Esophagus muscularis mucosa (tissue), 4 donors: ENCODE data around the gene AP5B1. TPM values are rescaled to one million over a fixed set of nuclear protein-coding genes. Genes with fewer than 3 reads are reported as not detected.

Source experiments
- DNase-seq: peaks from one replicate; pipeline ENCODE4 v3.0.0-alpha.2; 2017; ENCODE audit errors: extremely low spot score
- H3K27ac ChIP-seq, 4 donors: fragments of 200-600 bp; sonication (generic); replicated peaks in 1 of 4; 1 replicate in 3 of 4; 2 replicates in 1 of 4; pipeline ENCODE4 v1.5.1; 2016 to 2019; ENCODE audit warnings: mild to moderate bottlenecking in 1 of 4
- H3K27me3 ChIP-seq, 4 donors: fragments of 200-600 bp; sonication (generic); one replicate each; pipeline versions ENCODE4 v1.5.1 to v1.6.0; 2016 to 2019
- H3K36me3 ChIP-seq, 4 donors: fragments of 200-600 bp; sonication (generic); one replicate each; pipeline ENCODE4 v1.5.1; 2016 to 2019
- H3K4me1 ChIP-seq, 4 donors: fragments of 200-600 bp; sonication (generic); one replicate each; pipeline ENCODE4 v1.5.1; 2016 to 2019
- H3K4me3 ChIP-seq, 4 donors: fragments of 200-600 bp; sonication (generic); 1 replicate in 2 of 4; 2 replicates in 2 of 4; pipeline ENCODE4 v1.5.1; 2016 to 2019; ENCODE audit warnings: mild to moderate bottlenecking in 4 of 4, moderate library complexity in 1 of 4
- H3K9me3 ChIP-seq, 4 donors: fragments of 200-600 bp; sonication (generic); 1 replicate in 3 of 4; 2 replicates in 1 of 4; pipeline ENCODE4 v1.5.1; 2016 to 2019
- CTCF ChIP-seq, 3 experiments: fragments of 200-600 bp in 2 of 3; fragments of 450-650 bp in 1 of 3; sonication (generic) in 2 of 3; IDR thresholded peaks; one replicate each; pipeline ENCODE4 v1.5.1; 2017 to 2019; ENCODE audit warnings: antibody characterized with exemption in 3 of 3, mild to moderate bottlenecking in 2 of 3, moderate library complexity in 1 of 3
- EP300 ChIP-seq: sonication (generic); formaldehyde crosslinking; IDR thresholded peaks from one replicate; pipeline ENCODE4 v1.6.1; 2017; ENCODE audit warnings: antibody characterized with exemption
- POLR2A ChIP-seq: fragments of 450-650 bp; IDR thresholded peaks from one replicate; pipeline ENCODE4 v1.6.1; 2017; ENCODE audit warnings: antibody characterized with exemption, moderate library complexity, mild to moderate bottlenecking, low read depth
- POLR2AphosphoS5 ChIP-seq, 2 donors: sonication (generic); formaldehyde crosslinking; IDR thresholded peaks; one replicate each; pipeline ENCODE4 v1.6.1; 2017; ENCODE audit warnings: antibody characterized with exemption in 2 of 2
- WGBS: methylation state at CpG from one replicate; pipeline ENCODE4 v1.1.5; 2018; 5-methylcytosine and 5-hydroxymethylcytosine counted together
- intact Hi-C: fragments of 100-400 bp; cut with DNase I; formaldehyde crosslinking; loops from one replicate; pipeline ENCODE4 v1.15.1; 2023
- total RNA-seq, 4 donors: library from RNA; depleted of rRNA; stranded (reverse); fragments of >200 nt; gene quantifications; one replicate each; pipeline versions ENCODE4 v1.1.0 to v1.2.1, GENCODE V29; 2016

AP5B1 gene
- total RNA-seq, 4 donors from 2014 or later = 15.0 to 28.0 (median 24.2) TPM

- WGBS = 74% methylated on average over 18 of the region's 18 CpGs
- H3K4me3 ChIP-seq = no peak overlapping the region
- H3K36me3 ChIP-seq = peaks cover 0 to 5% (median 0%) of the 10 kb centered on the region in 4 donors
- no peak for DNase-seq
- H3K27ac ChIP-seq = no peak overlapping the region
- TF ChIP-seq EP300 (no peak), CTCF (IDR thresholded peaks at IDR 0.05) (no peak), POLR2A (no peak), POLR2AphosphoS5 (IDR thresholded peaks at IDR 0.05) (no peak)
- H3K4me1 ChIP-seq = peaks cover 4 to 24% (median 15%) of the 10 kb centered on the region in 4 donors
- intact Hi-C loops = loop anchor here (10.0 kb wide), 1 partner anchor 190 kb away; no protein-coding TSS in a partner anchor
- no peaks in the 10 kb centered on the region for H3K9me3 ChIP-seq
- H3K27me3 ChIP-seq = no peaks in the 10 kb centered on the region
Measured at GRCh38 chr11:65814131-65814985, 33.6 kb upstream of the AP5B1 start.

- Histone ChIP-seq H3K27ac (no peak overlapping the region), H3K27me3 (no peaks in the 10 kb centered on the region), H3K9me3 (no peaks in the 10 kb centered on the region), H3K4me3 (no peak overlapping the region), H3K4me1 (peaks cover 0 to 13% (median 5%) of the 10 kb centered on the region in 4 donors), H3K36me3 (peaks cover 0 to 5% (median 0%) of the 10 kb centered on the region in 4 donors)
- intact Hi-C loops = loop anchor here (10.0 kb wide), 1 partner anchor 187 kb away; no protein-coding TSS in a partner anchor
- TF ChIP-seq CTCF (IDR thresholded peaks at IDR 0.05) (no peak), EP300 (no peak), POLR2AphosphoS5 (IDR thresholded peaks at IDR 0.05) (no peak), POLR2A (no peak)
- 65% methylated on average over 18 of the region's 19 CpGs for WGBS
- no peak for DNase-seq
Measured at GRCh38 chr11:65811764-65812475, 31.1 kb upstream of the AP5B1 start.

GRCh38 chr11:65810046-65810868, 29.5 kb upstream of the AP5B1 start:
- no peak for DNase-seq
- no peak overlapping the region for H3K27ac ChIP-seq
- peaks cover 0 to 7% (median 0%) of the 10 kb centered on the region in 4 donors for H3K4me1 ChIP-seq
- no peak overlapping the region for H3K4me3 ChIP-seq
- intact Hi-C loops = loop anchor here (10.0 kb wide), 1 partner anchor 185 kb away; no protein-coding TSS in a partner anchor
- TF ChIP-seq POLR2AphosphoS5 (IDR thresholded peaks at IDR 0.05) (no peak), EP300 (no peak), POLR2A (no peak)
- H3K36me3 ChIP-seq = peaks cover 0 to 5% (median 0%) of the 10 kb centered on the region in 4 donors
- H3K27me3 ChIP-seq = peaks cover 0 to 2% (median 0%) of the 10 kb centered on the region in 4 donors
- no peaks in the 10 kb centered on the region for H3K9me3 ChIP-seq
- WGBS = 81% methylated on average over 23 of the region's 23 CpGs

GRCh38 chr11:65809496-65809895, 28.7 kb upstream of the AP5B1 start:
- H3K9me3 ChIP-seq = no peaks in the 10 kb centered on the region
- no peak overlapping the region for H3K27ac ChIP-seq
- H3K4me3 ChIP-seq = no peak overlapping the region
- DNase-seq = no peak
- TF ChIP-seq POLR2A = no peak
- TF ChIP-seq CTCF (IDR thresholded peaks at IDR 0.05) = no peak
- TF ChIP-seq EP300 = no peak
- no peak for TF ChIP-seq POLR2AphosphoS5 (IDR thresholded peaks at IDR 0.05)
- peaks cover 0 to 10% (median 0%) of the 10 kb centered on the region in 4 donors for H3K27me3 ChIP-seq
- 80% methylated on average over 6 of the region's 9 CpGs for WGBS
- no peaks in the 10 kb centered on the region for H3K36me3 ChIP-seq
- peaks cover 0 to under 1% (median 0%) of the 10 kb centered on the region in 4 donors for H3K4me1 ChIP-seq
- intact Hi-C loops = no loop called here
